PFSK-1 (cell line): Measurements from ENCODE around the gene FBLN1.

Source experiments
- FOXP2 ChIP-seq: optimal IDR thresholded peaks from 2 replicates; pipeline ENCODE3; 2011; ENCODE audit warnings: borderline replicate concordance, control low read depth, inconsistent platforms; ENCODE audit not compliant: insufficient read depth; ENCODE audit errors: extremely low read length, extremely low read depth
- POLR2AphosphoS5 ChIP-seq: IDR thresholded peaks from 2 replicates; pipeline ENCODE4 v1.6.1; 2012; ENCODE audit warnings: low read depth, mild to moderate bottlenecking, control low read depth, low read length, moderate library complexity
- SIN3A ChIP-seq: IDR thresholded peaks from 2 replicates; pipeline ENCODE4 v1.6.1; 2012; ENCODE audit warnings: mild to moderate bottlenecking, low read length, moderate library complexity, borderline replicate concordance; ENCODE audit not compliant: insufficient read depth
- TAF1 ChIP-seq: IDR thresholded peaks from 2 replicates; pipeline ENCODE4 v1.6.1; 2012; ENCODE audit warnings: low read length, control low read depth, borderline replicate concordance; ENCODE audit not compliant: insufficient read depth
- TF ChIP-seq, protein P1 (sequence below), 2 experiments: IDR thresholded peaks; 2 replicates each; pipeline versions ENCODE4 v1.6.1 to v1.8.0; 2011 to 2012; ENCODE audit warnings: low read depth in 2 of 2, low read length in 2 of 2, control low read depth in 1 of 2, inconsistent platforms in 1 of 2, mild to moderate bottlenecking in 1 of 2, moderate library complexity in 1 of 2; ENCODE audit not compliant: insufficient read depth in 1 of 2

The FBLN1 gene

GRCh38 chr22:45477366-45478107 is 25.1 kb upstream of the FBLN1 start:
- TF ChIP-seq POLR2AphosphoS5 (no peak), FOXP2 (no peak), SIN3A (no peak), TAF1 (no peak)
- TF ChIP-seq, protein P1, sequence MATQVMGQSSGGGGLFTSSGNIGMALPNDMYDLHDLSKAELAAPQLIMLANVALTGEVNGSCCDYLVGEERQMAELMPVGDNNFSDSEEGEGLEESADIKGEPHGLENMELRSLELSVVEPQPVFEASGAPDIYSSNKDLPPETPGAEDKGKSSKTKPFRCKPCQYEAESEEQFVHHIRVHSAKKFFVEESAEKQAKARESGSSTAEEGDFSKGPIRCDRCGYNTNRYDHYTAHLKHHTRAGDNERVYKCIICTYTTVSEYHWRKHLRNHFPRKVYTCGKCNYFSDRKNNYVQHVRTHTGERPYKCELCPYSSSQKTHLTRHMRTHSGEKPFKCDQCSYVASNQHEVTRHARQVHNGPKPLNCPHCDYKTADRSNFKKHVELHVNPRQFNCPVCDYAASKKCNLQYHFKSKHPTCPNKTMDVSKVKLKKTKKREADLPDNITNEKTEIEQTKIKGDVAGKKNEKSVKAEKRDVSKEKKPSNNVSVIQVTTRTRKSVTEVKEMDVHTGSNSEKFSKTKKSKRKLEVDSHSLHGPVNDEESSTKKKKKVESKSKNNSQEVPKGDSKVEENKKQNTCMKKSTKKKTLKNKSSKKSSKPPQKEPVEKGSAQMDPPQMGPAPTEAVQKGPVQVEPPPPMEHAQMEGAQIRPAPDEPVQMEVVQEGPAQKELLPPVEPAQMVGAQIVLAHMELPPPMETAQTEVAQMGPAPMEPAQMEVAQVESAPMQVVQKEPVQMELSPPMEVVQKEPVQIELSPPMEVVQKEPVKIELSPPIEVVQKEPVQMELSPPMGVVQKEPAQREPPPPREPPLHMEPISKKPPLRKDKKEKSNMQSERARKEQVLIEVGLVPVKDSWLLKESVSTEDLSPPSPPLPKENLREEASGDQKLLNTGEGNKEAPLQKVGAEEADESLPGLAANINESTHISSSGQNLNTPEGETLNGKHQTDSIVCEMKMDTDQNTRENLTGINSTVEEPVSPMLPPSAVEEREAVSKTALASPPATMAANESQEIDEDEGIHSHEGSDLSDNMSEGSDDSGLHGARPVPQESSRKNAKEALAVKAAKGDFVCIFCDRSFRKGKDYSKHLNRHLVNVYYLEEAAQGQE (IDR thresholded peaks at IDR 0.05; ENCODE audit: insufficient read depth in 1 of 2, low read depth in 2 of 2, low read length in 2 of 2) = no peak

DNA sequence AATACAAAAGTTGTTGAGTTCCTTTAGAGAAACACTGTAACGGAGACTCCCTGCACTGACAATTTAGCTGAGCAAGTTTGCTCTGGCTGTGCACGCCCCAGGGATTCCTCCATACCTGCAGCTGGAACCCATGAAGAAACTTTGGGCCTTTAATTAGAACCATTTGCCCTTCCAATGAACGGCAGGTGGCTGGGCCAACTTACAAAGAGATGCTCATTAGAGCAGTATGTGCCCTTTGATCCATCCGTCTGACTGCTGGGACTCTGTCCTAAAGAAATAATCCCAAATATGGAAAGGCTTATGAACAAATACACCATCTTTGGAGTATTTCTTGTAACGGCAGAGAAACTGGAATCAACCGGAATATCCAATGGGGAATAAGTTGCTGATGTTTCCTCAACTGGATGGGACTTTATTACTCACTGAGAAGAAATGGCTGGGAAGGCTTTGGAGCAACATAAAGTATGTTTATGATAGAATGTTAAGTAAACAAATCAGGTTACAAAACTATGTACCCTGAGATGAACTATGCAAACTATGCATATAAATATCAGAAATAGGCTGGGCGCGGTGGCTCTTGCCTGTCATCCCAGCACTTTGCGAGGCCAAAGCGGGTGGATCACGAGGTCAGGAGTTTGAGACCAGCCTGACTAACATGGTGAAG is 24.4 kb upstream of the FBLN1 start:
- no peak for TF ChIP-seq SIN3A
- no peak for TF ChIP-seq TAF1
- TF ChIP-seq, protein P1 (IDR thresholded peaks at IDR 0.05; ENCODE audit: insufficient read depth in 1 of 2, low read depth in 2 of 2, low read length in 2 of 2) = no peak
- no peak for TF ChIP-seq POLR2AphosphoS5
- no peak for TF ChIP-seq FOXP2

GRCh38 chr22:45480717-45481116 is 22.0 kb upstream of the FBLN1 start:
- TF ChIP-seq TAF1 = no peak
- TF ChIP-seq FOXP2 = no peak
- TF ChIP-seq, protein P1 (IDR thresholded peaks at IDR 0.05; ENCODE audit: insufficient read depth in 1 of 2, low read depth in 2 of 2, low read length in 2 of 2) = no peak
- TF ChIP-seq SIN3A = no peak
- no peak for TF ChIP-seq POLR2AphosphoS5

- TF ChIP-seq TAF1 (no peak), FOXP2 (no peak), SIN3A (no peak), POLR2AphosphoS5 (no peak)
- TF ChIP-seq, protein P1 (IDR thresholded peaks at IDR 0.05; ENCODE audit: insufficient read depth in 1 of 2, low read depth in 2 of 2, low read length in 2 of 2) = no peak
These were observed 21.0 kb upstream of the FBLN1 start for GRCh38 chr22:45481661-45482060.
